ENCODE results near the gene SPRR1B. TPM values are rescaled to one million over a fixed set of nuclear protein-coding genes. Genes with fewer than 3 reads are reported as not detected.

Gene SPRR1B
- total and polyA plus RNA-seq, 9 of the 15 experiments (the other 6 are each of a cell fraction or from before 2014, with no cell fraction given), result not detected

DNA sequence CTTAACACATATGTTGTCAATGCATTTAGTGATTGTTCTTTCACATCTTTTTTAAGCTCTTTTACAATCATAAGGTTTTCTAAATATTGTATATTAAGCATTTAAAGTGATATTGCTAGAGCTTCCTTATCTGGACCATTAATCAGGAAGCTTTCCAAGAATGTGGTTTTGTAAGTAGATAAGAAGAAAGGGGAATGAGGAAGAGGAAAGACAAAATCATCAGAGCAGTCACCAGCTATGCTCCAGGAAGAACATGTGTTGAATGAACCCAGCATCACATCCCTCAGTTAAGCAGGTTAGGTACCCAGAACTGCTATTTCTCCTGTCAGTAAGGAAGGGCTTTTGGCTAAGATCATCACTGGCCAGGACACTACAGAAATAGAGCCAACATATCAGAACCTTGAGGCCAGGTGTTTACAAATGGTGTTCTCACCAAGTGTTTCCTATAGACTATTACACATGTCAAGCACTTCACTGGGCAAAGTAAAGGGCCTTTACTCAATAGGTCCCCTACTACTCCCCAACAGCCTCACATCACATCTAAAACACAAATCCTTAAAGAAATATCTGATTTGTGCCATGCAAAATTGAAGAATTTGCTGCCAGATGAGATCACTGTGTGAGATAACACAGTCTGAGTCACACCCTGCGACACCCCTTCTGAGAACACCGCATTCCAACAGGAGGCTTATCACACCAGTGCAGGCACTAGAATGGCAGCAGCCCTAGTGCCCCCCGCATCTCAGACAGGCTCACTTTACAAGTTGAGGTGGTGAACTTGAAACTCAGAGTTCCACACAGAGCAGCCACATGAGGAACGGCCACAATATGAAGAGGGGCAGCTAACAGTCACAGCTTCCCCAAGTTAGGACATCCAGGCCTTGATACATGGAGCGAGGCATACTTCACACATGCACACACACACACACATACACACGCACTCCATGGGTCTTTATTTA is 28.1 kb downstream of the SPRR1B start (continued):
- TF ChIP-seq MBD1 (CRISPR knock-in tag; IDR thresholded peaks at IDR 0.05) (no peak), ZNF140 (CRISPR knock-in tag; IDR thresholded peaks at IDR 0.05) (no peak), KLF10 (CRISPR knock-in tag; IDR thresholded peaks at IDR 0.05) (no peak), ZNF79 (CRISPR knock-in tag; IDR thresholded peaks at IDR 0.05; ENCODE audit: low read depth) (no peak), ZC3H8 (IDR thresholded peaks at IDR 0.05) (no peak), NEUROD1 (IDR thresholded peaks at IDR 0.05; ENCODE audit: borderline replicate concordance, low read depth, low read length, partially characterized antibody) (peak; percentile 93), ZBED1 (IDR thresholded peaks at IDR 0.05) (no peak), ZNF23 (CRISPR knock-in tag; IDR thresholded peaks at IDR 0.05) (no peak), HDAC3 (IDR thresholded peaks at IDR 0.05; ENCODE audit: borderline replicate concordance, partially characterized antibody) (peak; percentile 50), ZNF217 (CRISPR knock-in tag; IDR thresholded peaks at IDR 0.05) (no peak), YBX1 (IDR thresholded peaks at IDR 0.05) (no peak), CREM (IDR thresholded peaks at IDR 0.05; ENCODE audit: low read depth) (peak; percentile 88), POLR3A (IDR thresholded peaks at IDR 0.05; ENCODE audit: borderline replicate concordance, extremely low read depth, insufficient read depth, insufficient read length) (no peak)
- TF ChIP-seq, protein P1, sequence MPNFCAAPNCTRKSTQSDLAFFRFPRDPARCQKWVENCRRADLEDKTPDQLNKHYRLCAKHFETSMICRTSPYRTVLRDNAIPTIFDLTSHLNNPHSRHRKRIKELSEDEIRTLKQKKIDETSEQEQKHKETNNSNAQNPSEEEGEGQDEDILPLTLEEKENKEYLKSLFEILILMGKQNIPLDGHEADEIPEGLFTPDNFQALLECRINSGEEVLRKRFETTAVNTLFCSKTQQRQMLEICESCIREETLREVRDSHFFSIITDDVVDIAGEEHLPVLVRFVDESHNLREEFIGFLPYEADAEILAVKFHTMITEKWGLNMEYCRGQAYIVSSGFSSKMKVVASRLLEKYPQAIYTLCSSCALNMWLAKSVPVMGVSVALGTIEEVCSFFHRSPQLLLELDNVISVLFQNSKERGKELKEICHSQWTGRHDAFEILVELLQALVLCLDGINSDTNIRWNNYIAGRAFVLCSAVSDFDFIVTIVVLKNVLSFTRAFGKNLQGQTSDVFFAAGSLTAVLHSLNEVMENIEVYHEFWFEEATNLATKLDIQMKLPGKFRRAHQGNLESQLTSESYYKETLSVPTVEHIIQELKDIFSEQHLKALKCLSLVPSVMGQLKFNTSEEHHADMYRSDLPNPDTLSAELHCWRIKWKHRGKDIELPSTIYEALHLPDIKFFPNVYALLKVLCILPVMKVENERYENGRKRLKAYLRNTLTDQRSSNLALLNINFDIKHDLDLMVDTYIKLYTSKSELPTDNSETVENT (CRISPR knock-in tag; IDR thresholded peaks at IDR 0.05), result no peak
- TF ChIP-seq, protein P2, sequence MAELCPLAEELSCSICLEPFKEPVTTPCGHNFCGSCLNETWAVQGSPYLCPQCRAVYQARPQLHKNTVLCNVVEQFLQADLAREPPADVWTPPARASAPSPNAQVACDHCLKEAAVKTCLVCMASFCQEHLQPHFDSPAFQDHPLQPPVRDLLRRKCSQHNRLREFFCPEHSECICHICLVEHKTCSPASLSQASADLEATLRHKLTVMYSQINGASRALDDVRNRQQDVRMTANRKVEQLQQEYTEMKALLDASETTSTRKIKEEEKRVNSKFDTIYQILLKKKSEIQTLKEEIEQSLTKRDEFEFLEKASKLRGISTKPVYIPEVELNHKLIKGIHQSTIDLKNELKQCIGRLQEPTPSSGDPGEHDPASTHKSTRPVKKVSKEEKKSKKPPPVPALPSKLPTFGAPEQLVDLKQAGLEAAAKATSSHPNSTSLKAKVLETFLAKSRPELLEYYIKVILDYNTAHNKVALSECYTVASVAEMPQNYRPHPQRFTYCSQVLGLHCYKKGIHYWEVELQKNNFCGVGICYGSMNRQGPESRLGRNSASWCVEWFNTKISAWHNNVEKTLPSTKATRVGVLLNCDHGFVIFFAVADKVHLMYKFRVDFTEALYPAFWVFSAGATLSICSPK (IDR thresholded peaks at IDR 0.05; ENCODE audit: borderline replicate concordance), result no peak
- TF ChIP-seq, protein P3, sequence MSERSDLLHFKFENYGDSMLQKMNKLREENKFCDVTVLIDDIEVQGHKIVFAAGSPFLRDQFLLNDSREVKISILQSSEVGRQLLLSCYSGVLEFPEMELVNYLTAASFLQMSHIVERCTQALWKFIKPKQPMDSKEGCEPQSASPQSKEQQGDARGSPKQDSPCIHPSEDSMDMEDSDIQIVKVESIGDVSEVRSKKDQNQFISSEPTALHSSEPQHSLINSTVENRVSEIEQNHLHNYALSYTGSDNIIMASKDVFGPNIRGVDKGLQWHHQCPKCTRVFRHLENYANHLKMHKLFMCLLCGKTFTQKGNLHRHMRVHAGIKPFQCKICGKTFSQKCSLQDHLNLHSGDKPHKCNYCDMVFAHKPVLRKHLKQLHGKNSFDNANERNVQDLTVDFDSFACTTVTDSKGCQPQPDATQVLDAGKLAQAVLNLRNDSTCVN (CRISPR knock-in tag; IDR thresholded peaks at IDR 0.05), result no peak
